Mesothelial cell of epicardium (in vitro differentiated cells): ENCODE data around the gene AFF1. TPM values are rescaled to one million over a fixed set of nuclear protein-coding genes. Genes with fewer than 3 reads are reported as not detected.

ENCODE experiments used
- DNase-seq, 2 experiments: peaks; one replicate each; pipeline ENCODE4 v3.0.0; 2021; ENCODE audit warnings: low spot score in 2 of 2; ENCODE audit not compliant: unreplicated experiment in 2 of 2
- H3K27ac Mint-ChIP-seq: 2 replicates; pipeline ENCODE4 v1.8.0; 2021; ENCODE audit warnings: mixed read lengths
- H3K27me3 Mint-ChIP-seq: 2 replicates; pipeline ENCODE4 v1.8.0; 2021; ENCODE audit warnings: low read depth, mixed read lengths
- H3K36me3 Mint-ChIP-seq: 2 replicates; pipeline ENCODE4 v1.8.0; 2021; ENCODE audit warnings: mixed read lengths
- H3K4me1 Mint-ChIP-seq: 2 replicates; pipeline ENCODE4 v1.8.0; 2021; ENCODE audit warnings: mixed read lengths
- H3K4me3 Mint-ChIP-seq: 2 replicates; pipeline ENCODE4 v1.8.0; 2021; ENCODE audit warnings: mild to moderate bottlenecking, moderate library complexity, mixed read lengths
- H3K9me3 Mint-ChIP-seq: 2 replicates; pipeline ENCODE4 v1.8.0; 2021; ENCODE audit warnings: mixed read lengths
- CTCF ChIP-seq: fragments of 200-600 bp; sonication (generic); IDR thresholded peaks from one replicate; pipeline ENCODE4 v1.5.0; 2021; ENCODE audit warnings: antibody characterized with exemption; ENCODE audit not compliant: unreplicated experiment
- total RNA-seq: library from RNA; stranded (reverse); gene quantifications from 3 replicates; pipeline ENCODE4 v1.2.1, GENCODE V29; 2021

Gene AFF1
- total RNA-seq, 1 donor from 2014 or later, result 18.2 TPM

- H3K36me3 Mint-ChIP-seq, result peaks cover 2% of the 10 kb centered on the region
- no peak overlapping the region for H3K4me3 Mint-ChIP-seq
- no peak for DNase-seq
- H3K27ac Mint-ChIP-seq, result no peak overlapping the region
- H3K27me3 Mint-ChIP-seq, result no peaks in the 10 kb centered on the region
- H3K9me3 Mint-ChIP-seq, result no peaks in the 10 kb centered on the region
- H3K4me1 Mint-ChIP-seq, result peaks cover 18% of the 10 kb centered on the region
- no peak for TF ChIP-seq CTCF
Measured at GRCh38 chr4:86955888-86956451, 21.2 kb downstream of the AFF1 start.

GRCh38 chr4:86957215-86957614, 22.4 kb downstream of the AFF1 start:
- no peak for DNase-seq
- Mint-ChIP-seq H3K9me3 (no peaks in the 10 kb centered on the region), H3K27me3 (no peaks in the 10 kb centered on the region), H3K4me1 (peaks cover 27% of the 10 kb centered on the region), H3K27ac (no peak overlapping the region), H3K36me3 (peaks cover 2% of the 10 kb centered on the region), H3K4me3 (no peak overlapping the region)
- no peak for TF ChIP-seq CTCF

GRCh38 chr4:86959588-86960500, 25.0 kb downstream of the AFF1 start:
- Mint-ChIP-seq H3K9me3 (no peaks in the 10 kb centered on the region), H3K36me3 (peaks cover 2% of the 10 kb centered on the region), H3K4me3 (no peak overlapping the region), H3K27ac (peak overlapping the region; percentile 15), H3K27me3 (no peaks in the 10 kb centered on the region), H3K4me1 (peaks cover 29% of the 10 kb centered on the region)
- DNase-seq, result no peak
- TF ChIP-seq CTCF, result no peak

GRCh38 chr4:86960557-86960961, 25.7 kb downstream of the AFF1 start:
- H3K4me3 Mint-ChIP-seq, result no peak overlapping the region
- no peak for TF ChIP-seq CTCF
- no peaks in the 10 kb centered on the region for H3K27me3 Mint-ChIP-seq
- H3K4me1 Mint-ChIP-seq, result peaks cover 29% of the 10 kb centered on the region
- H3K36me3 Mint-ChIP-seq, result peaks cover 2% of the 10 kb centered on the region
- no peak for DNase-seq
- no peaks in the 10 kb centered on the region for H3K9me3 Mint-ChIP-seq
- peak overlapping the region; percentile 56 for H3K27ac Mint-ChIP-seq

- no peak overlapping the region for H3K27ac Mint-ChIP-seq
- H3K36me3 Mint-ChIP-seq, result peaks cover 2% of the 10 kb centered on the region
- no peak for TF ChIP-seq CTCF
- H3K4me1 Mint-ChIP-seq, result peaks cover 30% of the 10 kb centered on the region
- H3K4me3 Mint-ChIP-seq, result no peak overlapping the region
- no peaks in the 10 kb centered on the region for H3K27me3 Mint-ChIP-seq
- H3K9me3 Mint-ChIP-seq, result no peaks in the 10 kb centered on the region
- no peak for DNase-seq
Measured at GRCh38 chr4:86961116-86961515, 26.3 kb downstream of the AFF1 start.
